Measurements from ENCODE around the gene PIEZO2.

The PIEZO2 gene

GRCh38 chr18:10726198-10727068 is 422.9 kb downstream of the PIEZO2 start:
- DNase-seq (ENCODE audit: extremely low spot score, insufficient read length, low read depth) (no peak), FAIRE-seq (no peak)

GRCh38 chr18:10724666-10725065 is 424.7 kb downstream of the PIEZO2 start:
- DNase-seq (ENCODE audit: extremely low spot score, insufficient read length, low read depth): no peak
- FAIRE-seq: no peak

GRCh38 chr18:10723496-10723895 is 425.9 kb downstream of the PIEZO2 start:
- FAIRE-seq (no peak), DNase-seq (ENCODE audit: extremely low spot score, insufficient read length, low read depth) (no peak)

DNA sequence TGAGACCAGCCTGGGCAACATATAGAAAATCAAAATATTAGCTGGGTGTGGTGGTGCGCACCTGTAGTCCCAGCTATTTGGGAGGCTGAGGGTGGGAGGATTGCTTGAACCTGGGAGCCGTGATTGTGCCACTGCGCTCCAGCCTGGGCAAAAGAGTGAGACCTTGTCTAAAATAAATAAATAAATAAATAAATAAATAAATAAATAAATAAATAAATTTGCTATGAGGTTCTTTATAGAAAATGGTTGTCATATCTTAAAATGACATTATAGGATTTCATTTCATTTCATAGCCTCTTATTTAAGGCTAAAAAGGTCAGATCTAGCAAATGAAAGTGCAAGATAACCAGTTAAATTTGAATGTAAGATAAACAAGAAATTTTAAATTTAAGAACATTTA is 430.6 kb downstream of the PIEZO2 start:
- DNase-seq (ENCODE audit: extremely low spot score, insufficient read length, low read depth) (no peak), FAIRE-seq (no peak)

DNA sequence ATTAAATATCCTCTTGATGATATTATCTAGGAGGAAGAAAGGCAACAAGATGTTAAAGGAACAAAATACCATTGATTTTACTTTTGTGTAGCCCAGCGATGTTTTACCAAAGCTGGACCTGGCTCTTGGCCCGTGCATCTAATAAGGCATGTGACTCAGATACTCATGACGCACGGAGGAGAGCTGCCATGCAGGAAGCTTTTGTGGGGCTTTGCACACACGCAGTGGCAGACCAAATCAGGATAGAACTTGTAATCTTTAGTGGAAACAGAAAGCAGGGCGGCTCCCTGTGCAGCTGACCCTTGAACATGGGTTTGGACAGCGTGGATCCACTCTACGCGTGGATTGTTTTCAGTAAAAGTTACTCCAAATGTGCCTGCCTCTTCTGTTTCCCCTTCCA is 433.6 kb downstream of the PIEZO2 start:
- DNase-seq (ENCODE audit: extremely low spot score, insufficient read length, low read depth) (no peak), FAIRE-seq (no peak)

GRCh38 chr18:10713409-10713808 is 436.0 kb downstream of the PIEZO2 start:
- DNase-seq (ENCODE audit: extremely low spot score, insufficient read length, low read depth) (no peak), FAIRE-seq (no peak)

- DNase-seq (ENCODE audit: extremely low spot score, insufficient read length, low read depth): no peak
- FAIRE-seq: no peak
These were observed 442.1 kb downstream of the PIEZO2 start for GRCh38 chr18:10707294-10707693.

- FAIRE-seq: no peak
- no peak for DNase-seq (ENCODE audit: extremely low spot score, insufficient read length, low read depth)
These were observed 443.6 kb downstream of the PIEZO2 start for GRCh38 chr18:10705786-10706185.

GRCh38 chr18:10705291-10705690 is 444.1 kb downstream of the PIEZO2 start:
- DNase-seq (ENCODE audit: extremely low spot score, insufficient read length, low read depth) (no peak), FAIRE-seq (no peak)

DNA sequence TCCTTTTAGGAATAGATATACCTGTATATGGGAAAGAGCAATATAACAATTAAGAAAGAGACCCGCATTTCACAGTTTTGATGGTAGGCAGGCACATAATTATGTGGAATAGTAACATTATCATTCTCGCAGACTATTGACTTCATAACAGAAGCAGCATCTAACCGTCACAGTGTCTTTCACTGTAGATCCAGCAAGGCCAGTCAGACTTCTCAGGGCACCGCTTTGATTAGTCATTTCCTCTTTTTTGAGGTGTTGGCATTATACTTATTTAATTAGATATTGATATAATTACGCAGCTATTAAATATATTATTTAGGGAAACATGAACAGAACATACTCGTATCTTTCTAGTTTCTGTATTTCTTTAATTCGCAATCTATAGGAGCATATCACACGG is 447.2 kb downstream of the PIEZO2 start:
- DNase-seq (ENCODE audit: extremely low spot score, insufficient read length, low read depth) (no peak), FAIRE-seq (no peak)

DNA sequence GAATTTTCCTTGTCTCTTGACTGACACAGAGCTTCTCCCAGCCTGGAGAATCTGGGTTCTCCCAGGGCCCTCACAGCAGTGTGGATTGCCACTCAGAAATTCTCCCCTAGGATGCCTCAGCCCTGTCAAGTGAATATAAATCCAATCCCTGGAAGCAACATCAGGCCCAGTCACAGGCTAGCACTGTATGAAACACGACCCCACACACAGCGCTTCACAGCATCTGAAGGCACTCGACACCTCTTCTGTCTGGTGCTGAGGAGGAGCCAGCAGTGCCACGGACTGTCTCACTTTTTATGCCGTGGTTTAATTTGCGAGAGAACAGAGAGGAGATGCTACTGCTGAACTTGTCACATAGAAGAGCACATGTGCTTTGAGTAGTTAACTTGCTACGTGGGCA is 459.0 kb downstream of the PIEZO2 start:
- no peak for DNase-seq (ENCODE audit: extremely low spot score, insufficient read length, low read depth)
- FAIRE-seq: no peak

- DNase-seq (ENCODE audit: extremely low spot score, insufficient read length, low read depth) (no peak), FAIRE-seq (no peak)
These were observed 459.4 kb downstream of the PIEZO2 start for GRCh38 chr18:10690035-10690329.

DNA sequence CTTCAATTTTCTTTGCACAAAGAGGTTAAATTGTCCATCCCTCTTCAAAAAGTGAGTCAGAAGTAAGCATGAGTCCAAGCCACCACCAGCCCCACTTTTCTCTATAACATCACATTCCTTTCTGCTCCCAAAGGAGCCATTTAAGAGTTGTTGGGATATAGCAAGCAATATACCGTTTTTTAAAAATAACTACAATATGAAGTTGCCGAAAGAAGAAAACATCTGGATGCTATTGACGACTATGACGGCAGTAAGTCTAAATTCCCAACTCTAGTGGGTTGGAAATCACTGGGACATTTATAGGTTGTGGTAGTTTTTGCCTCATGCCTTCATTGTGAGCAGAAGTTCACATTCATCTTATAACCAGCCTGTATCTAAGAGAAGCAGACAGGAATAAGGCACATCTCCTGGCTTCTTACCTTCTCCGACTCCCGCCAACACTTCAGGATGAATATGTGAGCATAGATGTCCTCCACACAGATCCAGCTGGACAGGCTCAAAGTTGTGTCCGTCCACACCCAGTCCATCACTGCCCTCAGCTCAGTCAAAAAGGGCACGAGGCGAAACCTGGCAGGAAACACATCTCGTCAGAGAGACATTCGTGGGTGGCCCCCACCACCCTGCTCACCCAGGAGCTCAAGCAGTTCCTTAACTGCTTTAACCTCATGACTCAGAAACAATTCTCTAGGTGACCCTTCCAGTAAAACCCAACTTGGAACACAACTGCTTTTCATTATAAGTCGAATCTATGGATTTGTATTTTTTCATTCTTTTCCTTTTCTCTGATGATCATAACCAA is 459.9 kb downstream of the PIEZO2 start:
- FAIRE-seq: no peak

GRCh38 chr18:10688766-10689165 is 460.6 kb downstream of the PIEZO2 start:
- FAIRE-seq: no peak

More for the DNA sequence above, 459.9 kb downstream of the PIEZO2 start:
- no peak for DNase-seq (ENCODE audit: extremely low spot score, insufficient read length, low read depth)

GRCh38 chr18:10687161-10687925 is 462.0 kb downstream of the PIEZO2 start:
- FAIRE-seq (no peak), DNase-seq (ENCODE audit: extremely low spot score, insufficient read length, low read depth) (no peak)

More at GRCh38 chr18:10688766-10689165, 460.6 kb downstream of the PIEZO2 start:
- DNase-seq (ENCODE audit: extremely low spot score, insufficient read length, low read depth): no peak

DNA sequence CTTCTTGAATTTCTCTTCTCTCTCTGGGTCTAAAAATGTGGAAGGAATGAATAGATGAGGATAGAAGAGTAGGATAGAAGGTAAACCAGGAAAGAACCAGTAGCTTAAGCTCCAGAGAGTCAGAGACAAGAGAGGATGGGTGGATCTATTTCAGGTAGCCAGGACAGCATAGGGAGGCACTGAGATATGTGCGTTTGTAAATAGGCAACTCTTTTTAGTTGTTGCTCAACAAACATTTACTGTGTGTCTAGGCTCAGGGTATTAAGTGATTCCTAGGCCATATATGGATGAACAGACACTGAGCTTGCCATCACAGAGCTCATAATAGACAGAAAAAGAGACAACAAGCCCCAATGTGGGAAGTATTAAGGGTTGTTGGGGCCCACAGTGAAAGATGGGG is 463.1 kb downstream of the PIEZO2 start:
- no peak for DNase-seq (ENCODE audit: extremely low spot score, insufficient read length, low read depth)
- no peak for FAIRE-seq

DNA sequence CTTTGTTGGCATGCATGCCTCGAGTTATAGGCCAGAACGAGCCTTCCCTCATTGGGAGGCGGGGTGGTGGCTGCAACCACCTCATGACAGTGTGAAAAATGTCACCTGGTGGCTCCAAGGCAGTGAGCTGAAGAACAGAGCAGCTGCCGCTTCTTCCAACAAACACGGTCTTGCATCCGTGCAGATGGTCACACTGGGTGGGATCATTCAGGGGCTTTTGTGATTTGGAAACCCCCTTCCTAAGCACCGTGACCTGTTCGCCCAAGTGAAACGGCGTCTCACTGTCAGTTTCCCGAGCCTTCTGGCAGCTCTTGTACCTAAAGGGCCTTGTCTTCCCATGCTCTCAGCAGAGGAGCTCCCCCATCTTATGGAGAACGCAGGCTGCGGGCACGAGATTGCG is 463.9 kb downstream of the PIEZO2 start:
- DNase-seq (ENCODE audit: extremely low spot score, insufficient read length, low read depth): no peak
- peak; percentile 67 for FAIRE-seq

- no peak for DNase-seq (ENCODE audit: extremely low spot score, insufficient read length, low read depth)
- FAIRE-seq: no peak
These were observed 467.0 kb downstream of the PIEZO2 start for GRCh38 chr18:10682368-10682714.

- DNase-seq (ENCODE audit: extremely low spot score, insufficient read length, low read depth) (no peak), FAIRE-seq (no peak)
These were observed 467.6 kb downstream of the PIEZO2 start for GRCh38 chr18:10681581-10682367.

DNA sequence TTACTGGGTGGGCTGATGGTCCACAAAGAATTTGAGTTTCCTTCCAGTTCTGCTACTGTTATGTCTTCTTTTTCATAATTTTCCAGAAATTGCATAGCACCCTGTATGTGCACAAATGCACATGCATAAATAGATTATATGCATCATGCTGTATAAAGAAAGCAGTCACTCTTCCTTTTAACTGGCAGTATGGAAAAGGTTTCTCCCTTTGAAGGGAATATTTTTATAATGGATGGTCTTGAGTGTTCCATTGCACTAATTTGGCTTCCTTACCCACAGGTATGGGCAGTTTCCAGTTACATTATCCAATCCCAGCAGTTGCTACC is 469.1 kb downstream of the PIEZO2 start:
- DNase-seq (ENCODE audit: extremely low spot score, insufficient read length, low read depth) (no peak), FAIRE-seq (no peak)
